ENCODE data around the gene SSBP2.

SSBP2 gene

DNA sequence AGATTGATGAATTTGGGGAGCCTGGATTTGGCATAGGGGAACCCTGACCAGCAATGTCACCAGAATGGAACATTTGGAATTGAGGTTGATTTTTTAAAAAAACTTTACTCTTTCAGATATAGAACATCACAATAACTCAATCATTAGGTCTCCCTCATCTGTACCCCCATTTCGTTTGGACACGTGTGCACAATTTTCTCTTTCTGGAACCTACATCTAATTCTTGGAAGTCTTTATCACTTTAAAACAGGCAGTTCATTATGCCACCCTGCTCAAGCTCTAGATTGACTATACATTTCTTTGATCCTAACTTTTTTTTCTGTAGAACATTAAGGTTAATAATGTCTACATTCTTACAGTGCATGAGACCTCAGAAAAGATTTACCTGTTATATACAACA is 3.7 kb upstream of the SSBP2 start:
- TF ChIP-seq, protein P1, sequence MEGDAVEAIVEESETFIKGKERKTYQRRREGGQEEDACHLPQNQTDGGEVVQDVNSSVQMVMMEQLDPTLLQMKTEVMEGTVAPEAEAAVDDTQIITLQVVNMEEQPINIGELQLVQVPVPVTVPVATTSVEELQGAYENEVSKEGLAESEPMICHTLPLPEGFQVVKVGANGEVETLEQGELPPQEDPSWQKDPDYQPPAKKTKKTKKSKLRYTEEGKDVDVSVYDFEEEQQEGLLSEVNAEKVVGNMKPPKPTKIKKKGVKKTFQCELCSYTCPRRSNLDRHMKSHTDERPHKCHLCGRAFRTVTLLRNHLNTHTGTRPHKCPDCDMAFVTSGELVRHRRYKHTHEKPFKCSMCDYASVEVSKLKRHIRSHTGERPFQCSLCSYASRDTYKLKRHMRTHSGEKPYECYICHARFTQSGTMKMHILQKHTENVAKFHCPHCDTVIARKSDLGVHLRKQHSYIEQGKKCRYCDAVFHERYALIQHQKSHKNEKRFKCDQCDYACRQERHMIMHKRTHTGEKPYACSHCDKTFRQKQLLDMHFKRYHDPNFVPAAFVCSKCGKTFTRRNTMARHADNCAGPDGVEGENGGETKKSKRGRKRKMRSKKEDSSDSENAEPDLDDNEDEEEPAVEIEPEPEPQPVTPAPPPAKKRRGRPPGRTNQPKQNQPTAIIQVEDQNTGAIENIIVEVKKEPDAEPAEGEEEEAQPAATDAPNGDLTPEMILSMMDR (IDR thresholded peaks at IDR 0.05; ENCODE audit: low read depth, low read length, missing control alignments), result no peak
- DNase-seq (ENCODE audit: low read depth), result no peak
- H3K4me3 ChIP-seq (ENCODE audit: low read depth, low read length), result no peak overlapping the region

DNA sequence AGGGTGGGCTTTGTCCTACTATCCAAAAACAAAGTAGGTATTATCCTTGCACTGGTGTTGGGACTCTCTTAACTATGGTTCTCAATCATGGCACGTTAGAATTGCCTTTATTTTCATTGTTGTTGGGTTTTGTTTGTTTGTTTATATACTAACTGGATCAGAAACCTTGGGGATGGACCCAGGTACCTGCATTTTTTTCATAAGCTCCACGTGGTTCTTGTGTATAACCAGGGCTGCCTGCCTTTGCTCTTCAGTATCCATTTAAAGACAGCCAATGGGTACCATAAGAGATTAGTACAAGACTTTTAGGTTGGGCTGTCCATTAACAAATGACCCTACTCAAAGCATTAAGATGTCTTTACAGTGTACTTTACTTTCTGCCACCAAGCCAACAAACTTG is 2.5 kb upstream of the SSBP2 start:
- H3K4me3 ChIP-seq (ENCODE audit: low read depth, low read length), result no peak overlapping the region
- DNase-seq (ENCODE audit: low read depth), result no peak
- TF ChIP-seq, protein P1 (IDR thresholded peaks at IDR 0.05; ENCODE audit: low read depth, low read length, missing control alignments), result no peak

- DNase-seq (ENCODE audit: low read depth), result no peak
- no peak overlapping the region for H3K4me3 ChIP-seq (ENCODE audit: low read depth, low read length)
- TF ChIP-seq, protein P1 (IDR thresholded peaks at IDR 0.05; ENCODE audit: low read depth, low read length, missing control alignments), result no peak
These were observed 1.7 kb upstream of the SSBP2 start for GRCh38 chr5:81752644-81752963.

DNA sequence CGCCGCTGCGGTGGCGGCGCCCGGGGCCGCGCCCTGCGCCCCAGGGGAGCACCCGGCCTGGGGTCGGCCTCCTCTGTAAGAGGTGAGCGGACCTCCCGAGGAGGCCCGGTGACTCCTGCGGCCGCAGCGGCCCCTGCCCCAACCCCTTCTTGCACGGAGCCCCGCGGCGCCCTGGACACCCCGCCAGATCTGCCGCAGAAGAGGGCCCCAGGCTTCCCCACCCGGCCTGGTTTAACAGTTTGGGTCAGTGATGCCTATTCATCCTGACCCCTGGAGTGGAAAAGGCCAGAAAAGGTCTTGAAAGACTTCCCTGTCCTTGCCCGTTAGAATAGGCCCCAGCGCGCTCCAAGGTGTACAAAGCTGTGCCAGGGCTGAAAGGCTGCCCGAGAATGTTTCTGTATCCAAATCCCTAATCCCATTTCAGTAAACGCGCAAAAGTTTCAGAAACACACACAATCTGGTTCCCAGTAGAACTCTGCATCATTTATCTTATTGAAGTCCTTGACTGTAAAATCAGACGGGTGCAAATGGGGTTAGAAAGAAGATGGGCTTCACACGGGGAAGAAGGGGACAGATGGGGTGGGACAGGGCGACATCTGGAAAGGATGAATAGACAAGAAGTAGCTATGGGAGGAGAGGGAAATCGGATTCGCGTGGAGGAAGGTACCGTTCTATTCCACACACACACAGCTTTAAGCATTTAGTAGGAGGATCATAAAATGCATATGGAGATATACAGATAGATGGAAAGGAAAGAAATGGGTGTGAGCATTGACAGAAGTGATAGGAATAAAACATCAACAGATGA is 1.1 kb upstream of the SSBP2 start:
- no peak for DNase-seq (ENCODE audit: low read depth)
- H3K4me3 ChIP-seq (ENCODE audit: low read depth, low read length), result peak overlapping the region; percentile 93
- TF ChIP-seq, protein P1 (IDR thresholded peaks at IDR 0.05; ENCODE audit: low read depth, low read length, missing control alignments), result no peak

GRCh38 chr5:81750308-81751008 is 439 bp downstream of the SSBP2 start:
- no peak for DNase-seq (ENCODE audit: low read depth)
- H3K4me3 ChIP-seq (ENCODE audit: low read depth, low read length), result peak overlapping the region; percentile 93
- TF ChIP-seq, protein P1 (IDR thresholded peaks at IDR 0.05; ENCODE audit: low read depth, low read length, missing control alignments), result no peak

DNA sequence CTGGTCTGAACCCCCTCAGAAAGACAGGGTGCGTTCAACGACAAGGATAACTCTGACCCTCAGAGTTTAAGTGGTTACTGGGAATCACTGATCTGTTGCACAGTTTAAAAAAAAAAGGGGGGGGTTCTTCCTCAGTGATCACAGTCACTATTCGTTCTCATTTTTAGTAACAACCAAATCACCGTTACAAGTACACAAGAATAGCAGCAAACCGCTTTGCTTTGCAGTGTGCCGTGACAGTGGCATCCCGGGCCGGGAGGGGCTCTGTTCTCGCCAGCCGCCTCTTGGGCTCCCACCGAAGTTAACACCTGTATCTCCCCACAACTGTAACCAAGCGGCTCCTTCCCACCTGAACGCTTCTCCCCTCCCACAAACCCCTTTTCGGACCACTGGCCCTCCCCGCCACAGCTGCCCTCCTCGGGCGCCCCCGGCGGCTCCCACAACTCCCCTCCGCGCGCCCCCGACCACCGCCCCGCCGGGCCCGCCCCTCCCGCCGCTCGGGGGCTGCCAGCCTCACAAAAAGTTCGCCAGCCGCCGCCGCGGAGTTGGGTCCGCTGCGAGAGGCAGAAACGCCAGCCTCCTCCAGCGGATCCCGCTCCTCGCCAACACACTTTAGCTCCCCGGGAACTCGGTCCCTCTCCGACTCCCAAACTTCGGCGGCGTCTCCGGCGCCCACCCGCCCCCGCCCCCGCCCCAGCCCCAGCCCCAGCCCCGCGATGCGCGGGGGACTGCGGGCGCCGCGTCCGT is 1.2 kb downstream of the SSBP2 start:
- H3K4me3 ChIP-seq (ENCODE audit: low read depth, low read length), result peak overlapping the region; percentile 93
- TF ChIP-seq, protein P1 (IDR thresholded peaks at IDR 0.05; ENCODE audit: low read depth, low read length, missing control alignments), result peak; percentile 14
- peak; percentile 74 for DNase-seq (ENCODE audit: low read depth)

Data from GM12864 (cell line).